ENCODE data around the gene TBC1D12.

Gene TBC1D12

DNA sequence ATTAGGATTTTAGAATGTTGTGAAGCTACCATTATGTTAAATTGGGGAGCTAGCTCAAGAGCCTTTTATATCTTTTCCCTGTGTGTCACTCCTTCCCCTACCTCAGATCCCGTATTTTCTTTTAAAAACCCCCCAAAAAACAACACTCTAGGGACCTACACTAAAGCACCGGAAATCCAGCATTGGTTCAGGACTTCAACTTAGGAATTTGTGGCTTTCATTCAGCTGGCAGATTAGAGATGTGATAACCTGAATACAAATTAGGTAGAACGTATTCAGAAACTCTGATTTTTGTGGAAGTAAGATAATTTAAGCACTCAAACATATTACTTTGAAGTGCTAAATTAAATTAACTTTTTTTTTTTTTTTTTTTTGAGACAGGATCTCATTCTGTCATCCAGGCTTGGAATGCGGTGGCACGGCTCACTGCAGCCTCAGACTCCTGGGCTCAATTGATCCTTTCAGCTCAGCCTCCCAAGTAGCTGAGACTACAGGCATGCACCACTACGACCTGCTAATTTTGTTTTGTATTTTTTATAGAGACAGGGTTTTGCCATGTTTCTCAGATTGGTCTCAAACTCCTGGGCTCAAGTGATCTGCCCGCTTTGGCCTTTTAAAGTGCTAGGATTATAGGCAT, 6.8 kb downstream of the TBC1D12 start:
- no peak for DNase-seq

DNA sequence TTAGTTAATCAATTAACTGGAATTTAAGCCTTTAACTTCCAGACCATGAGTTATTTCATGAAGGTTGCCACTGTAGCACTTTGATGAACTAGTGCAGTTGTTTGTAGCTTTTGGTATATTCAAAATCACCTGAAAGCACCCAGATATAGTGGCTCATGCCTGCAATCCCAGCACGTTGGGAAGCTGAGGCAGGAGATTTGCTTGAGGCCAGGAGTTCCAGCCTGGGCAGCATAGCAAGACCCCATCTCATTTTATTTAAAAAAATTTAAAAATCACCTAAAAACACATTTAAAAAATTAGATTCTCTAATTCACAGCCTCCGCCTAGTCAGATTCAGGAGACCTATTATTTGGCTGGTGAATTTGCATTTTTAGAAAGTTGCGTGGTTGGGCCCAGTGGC, 9.0 kb downstream of the TBC1D12 start:
- no peak for DNase-seq

DNA sequence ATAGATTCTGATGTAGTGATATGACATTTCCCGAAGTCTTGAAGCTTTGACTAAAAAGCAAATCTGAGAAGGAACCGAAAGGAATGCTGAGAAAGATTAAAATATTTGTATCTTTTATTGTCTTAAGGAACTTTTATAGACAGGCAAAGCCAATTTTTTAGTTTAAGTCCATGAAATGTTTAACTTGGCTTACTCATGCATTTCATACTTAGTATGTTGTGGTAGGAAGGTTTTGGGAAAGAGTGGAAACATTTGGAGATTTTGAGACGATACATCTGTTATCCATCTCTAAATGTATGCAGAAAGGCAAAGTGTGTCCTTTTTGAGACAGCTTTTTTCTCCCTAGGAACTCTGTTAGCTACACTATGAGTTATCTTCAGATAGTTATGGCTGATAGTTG, 10.1 kb downstream of the TBC1D12 start:
- no peak for DNase-seq

DNA sequence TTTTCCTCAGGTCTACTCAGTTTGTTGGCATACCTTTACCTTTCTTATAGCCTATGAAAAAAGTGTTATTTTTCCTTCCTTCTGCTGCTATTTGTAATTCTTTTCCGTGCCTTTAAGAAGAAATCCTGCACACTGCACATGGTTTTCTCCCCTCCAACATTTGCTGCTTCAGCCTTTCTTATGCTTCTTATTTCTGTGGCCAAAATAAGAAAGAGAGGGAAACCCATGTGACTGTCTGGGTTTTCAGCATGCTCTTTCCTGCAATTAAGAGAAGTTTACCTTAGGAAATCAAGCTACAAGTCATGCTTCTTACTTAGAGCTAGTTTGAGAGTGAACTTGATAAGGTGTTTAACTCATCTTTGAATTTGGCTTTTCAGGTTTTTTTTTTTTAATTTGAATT, 11.0 kb downstream of the TBC1D12 start:
- DNase-seq: no peak

DNA sequence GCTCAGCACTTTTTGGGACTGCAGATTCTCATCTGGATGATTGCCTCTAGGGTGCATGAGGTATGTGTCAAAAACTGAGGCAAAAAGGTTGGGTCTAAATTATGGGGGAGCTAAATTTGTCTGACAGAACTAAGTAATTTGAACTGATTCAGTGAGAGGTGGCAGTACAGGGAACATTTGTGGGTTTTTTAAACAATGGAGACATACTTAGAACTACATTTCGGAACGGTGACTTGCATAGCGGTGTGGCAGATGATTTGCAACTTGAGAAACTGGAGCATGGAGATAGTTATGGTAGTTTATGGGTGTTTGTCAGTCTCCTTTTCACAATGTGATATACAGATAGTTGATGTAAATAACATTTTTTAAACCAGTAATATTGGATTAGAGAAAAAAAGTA, 14.6 kb downstream of the TBC1D12 start:
- DNase-seq: no peak

DNA sequence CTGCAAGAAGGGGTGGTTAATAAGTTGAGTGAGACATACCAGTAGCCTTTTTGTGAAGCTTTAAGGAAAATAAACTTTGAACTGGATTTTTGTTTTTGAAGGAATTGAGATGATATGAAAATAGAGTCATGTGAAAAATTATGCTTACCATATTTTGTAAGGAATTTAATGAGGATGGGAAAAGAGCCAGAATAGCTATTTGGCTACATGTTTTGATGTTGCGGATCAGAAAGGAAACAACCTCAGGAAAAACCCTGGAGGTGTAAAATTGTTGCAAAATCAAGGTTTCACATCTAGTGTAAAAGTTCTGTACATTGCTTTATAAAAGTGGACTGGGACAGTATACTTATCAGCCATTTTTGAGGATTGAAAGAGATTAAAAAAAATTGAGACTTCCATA, 15.0 kb downstream of the TBC1D12 start:
- DNase-seq: no peak

DNA sequence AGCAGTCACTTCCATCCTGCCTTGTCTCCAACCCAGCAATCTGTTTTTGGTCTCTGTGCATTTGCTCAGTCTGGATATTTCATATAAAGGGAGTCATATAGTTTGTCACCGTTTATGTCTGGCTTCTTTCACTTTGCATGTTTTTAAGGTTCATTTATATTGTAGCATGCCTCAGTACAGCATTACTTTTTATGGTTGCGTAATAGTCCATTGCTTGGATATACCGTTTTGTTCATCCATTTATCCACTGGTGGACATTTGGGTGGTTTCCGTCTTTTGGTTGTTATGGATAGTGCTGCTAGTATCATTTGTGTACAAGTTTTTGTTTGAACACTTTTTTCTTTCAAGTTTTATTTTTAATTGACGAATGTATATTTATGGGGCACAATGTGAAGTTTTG, 18.2 kb downstream of the TBC1D12 start:
- no peak for DNase-seq

DNA sequence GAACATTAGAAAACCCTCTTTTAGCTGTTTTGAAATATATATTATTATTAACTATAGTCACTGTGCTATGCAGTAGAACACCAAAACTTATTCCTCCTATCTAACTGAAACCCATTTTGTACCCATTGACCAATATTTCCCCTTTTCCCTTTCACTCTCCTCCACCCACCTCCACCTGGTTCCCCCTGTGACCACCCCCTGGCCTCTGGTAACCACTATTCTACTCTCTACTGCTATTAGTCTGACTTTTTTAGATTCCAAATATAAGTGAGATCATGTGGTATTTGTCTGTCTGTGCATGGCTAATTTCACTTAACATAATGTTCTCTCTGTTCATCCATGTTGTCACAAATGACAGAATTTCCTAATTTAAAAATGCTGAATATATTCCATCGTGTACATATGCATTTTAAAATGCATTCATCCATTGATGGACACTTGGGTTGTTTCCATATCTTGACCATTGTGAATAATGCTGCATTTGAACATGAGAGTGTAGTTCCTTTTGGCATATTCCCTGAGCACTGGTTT, 18.7 kb downstream of the TBC1D12 start:
- no peak for DNase-seq

DNA sequence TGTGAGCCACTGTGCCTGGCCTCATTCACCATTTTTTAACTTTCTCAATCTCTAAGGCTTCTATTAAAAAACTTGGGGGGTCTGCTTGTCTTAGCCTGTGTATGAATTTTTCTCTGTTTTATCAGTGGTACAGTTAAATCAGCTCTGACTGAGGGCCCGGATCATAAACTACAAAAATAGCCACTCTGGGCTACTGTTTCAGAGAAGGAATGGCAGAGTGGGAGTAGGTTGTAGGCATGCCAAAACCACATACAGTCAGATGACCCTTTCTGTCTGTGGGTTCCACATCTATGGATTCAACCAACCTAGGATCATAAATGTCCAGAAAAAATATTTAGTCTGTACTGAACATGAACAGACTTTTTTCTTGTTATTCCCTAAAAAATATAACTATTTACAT, 21.3 kb downstream of the TBC1D12 start:
- DNase-seq: no peak

DNA sequence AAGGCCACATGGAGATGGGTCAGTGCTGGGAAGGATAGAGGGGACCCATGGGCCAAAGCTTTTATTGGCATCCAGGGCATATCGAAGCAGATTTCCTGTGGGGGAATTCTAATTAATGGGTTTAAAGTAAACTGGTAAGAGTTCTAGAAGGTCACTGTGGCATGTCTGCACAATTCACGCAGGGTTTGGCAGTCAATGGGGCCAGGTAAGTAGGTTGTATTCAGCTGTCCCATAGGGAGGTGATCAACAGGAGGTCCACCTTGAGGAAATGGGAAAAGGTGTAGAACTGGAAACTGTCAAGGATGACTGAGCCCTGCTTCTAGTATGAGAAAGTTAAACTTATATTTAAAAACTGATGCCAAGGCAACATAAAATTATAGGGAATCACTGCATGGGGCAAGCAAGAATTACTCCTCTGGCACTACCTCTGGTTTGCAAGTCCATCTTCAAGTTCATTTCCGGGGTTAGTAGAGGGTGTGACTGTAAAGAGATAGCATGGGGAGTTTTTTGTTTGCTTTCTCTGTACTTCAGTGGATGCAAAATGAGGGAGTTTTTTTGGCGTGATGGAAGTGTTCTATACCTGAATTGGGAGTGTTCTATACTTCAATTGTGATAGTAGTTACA, 22.5 kb downstream of the TBC1D12 start:
- DNase-seq: no peak

DNA sequence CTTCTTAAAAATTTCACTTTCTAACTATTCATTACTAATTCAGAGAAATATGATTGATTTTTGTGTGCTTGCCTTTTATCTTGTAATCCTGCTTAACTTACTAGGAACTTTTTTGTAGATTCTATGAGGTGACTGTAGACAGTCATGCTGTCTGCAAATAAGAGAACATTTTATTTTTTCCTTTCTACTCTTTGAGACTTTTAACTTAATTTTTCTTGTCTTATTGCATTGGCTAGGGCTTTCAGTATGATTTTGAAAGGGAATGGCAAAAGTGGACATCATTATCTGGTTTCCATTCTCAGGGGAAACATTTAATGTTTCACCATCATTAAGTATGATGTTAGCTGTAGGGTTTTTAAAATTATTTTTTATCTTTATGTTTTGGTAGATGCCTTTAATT, 23.6 kb downstream of the TBC1D12 start:
- DNase-seq: no peak

DNA sequence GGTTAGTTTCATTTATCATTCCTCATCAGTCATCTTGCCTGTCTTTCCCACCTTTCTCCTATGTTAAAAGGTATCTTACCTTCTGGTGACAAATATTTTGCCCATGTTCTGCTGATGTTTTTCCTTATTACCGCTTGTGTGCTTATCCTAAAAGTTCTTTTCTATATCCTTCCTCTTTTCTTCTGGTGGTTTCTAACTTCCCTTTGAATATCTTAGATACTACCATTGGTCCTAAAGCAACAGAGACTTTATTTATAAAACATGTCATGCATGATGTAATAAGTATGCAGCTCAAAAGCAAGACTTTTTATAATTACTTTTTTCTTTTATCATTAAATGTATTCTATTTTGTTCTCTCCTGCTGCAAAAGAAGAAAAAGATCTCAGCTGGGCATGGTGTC, 24.8 kb downstream of the TBC1D12 start:
- DNase-seq: no peak

DNA sequence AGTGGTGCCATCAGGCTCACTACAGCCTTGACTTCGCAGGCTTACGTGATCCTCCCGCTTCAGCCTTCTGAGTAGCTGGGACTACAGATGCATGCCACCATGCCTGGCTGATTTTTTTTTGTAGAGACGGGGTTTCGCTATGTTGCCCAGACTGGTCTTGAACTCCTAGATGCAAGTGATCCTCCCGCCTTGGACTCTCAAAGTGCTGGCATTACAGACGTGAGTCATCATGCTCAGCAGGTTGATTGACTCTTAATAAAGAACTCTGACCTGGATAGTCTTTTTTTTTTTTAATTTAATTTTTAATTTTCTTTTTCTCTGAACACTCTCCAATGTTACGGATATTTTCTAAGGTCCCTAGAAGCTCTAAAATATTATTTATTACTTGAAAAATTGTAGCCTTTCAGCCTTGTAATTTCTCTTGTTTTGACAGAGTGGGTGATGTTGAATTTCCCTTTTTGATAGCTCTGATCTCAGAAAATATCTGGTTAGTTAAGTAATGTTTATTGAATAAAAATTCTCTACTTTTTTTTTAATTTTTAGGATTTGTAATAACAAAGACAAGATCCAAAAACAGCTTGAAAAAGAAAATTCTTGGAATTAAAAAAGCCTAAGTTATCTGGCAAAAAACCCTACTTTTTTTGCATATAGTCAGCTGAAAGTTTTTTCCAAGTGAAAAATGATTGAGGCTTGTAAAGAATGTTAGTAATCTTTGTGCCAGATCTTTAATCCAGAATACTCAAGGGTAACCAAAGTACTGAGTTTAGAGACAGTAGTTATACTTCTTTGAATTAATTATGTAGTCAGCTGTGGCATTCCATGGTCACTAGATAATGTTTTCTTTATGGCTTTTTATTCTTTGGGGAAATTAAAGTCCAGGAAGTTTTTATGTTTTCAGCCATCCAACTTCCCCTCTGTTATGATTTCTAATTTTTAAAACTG, 26.7 kb downstream of the TBC1D12 start:
- no peak for DNase-seq

DNA sequence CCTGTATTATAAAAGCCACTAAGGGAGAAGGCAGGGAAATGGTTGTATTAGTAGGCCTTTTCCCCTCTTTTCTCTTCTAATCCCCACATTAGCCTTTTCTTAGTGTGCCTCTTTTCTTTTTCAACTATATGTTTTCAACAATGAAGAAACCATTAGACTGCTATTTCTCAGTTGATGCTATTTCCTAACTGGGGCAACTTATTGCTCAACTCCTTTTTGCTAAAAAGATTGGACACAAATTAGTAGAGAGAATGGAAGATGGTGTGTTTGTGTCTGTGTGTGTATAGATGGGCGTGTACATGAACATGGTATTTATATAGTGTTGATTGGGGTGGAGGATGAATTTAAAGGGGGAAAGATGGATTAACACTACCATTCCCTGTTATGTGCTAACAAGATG, 28.4 kb downstream of the TBC1D12 start:
- no peak for DNase-seq

DNA sequence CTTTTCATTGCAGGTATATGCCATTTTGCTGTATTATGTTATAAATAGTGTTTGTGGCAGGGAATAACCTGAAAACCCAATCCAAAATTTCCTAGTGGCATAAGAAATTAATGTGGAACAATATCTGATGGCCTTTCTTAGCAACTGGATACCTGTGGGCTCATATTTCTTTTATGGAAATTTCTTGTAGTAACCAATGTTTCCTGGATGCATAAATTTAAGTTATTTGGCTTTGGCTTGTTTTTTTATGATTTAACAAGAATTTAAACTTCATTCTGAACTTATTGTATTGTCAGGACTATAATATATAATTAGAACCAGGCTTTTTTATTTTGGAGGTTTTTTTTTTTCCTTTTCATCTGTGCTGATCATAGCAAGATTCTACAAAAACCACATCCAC, 30.1 kb downstream of the TBC1D12 start:
- no peak for DNase-seq

DNA sequence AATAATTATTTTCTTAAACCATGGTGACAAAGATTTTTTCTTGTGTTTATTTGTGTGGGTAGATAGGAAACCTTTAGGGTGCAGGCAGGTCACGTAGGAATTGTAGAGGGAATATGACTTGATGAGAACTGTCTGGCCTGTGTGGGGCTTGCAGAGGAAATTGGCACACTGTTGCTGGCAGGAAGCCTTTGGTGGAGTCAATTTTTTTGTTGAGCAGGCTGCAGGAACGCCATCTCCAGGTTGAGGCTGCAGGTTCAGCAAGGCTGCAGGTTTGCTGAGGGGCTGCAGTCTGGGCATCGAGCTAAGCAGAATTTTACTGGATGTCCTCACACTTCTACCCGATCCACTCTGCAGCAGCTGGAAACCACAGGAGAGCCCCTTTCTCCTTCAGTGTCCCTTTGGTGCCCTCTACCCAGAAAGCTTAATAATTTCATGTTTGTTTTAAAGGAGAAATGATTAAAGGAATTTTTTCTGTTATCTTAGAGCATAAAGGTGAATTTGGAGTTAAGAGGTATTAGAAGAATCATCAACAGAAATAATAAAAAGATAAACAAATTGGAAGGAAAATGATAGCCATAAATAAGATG, 37.0 kb downstream of the TBC1D12 start:
- DNase-seq: no peak

DNA sequence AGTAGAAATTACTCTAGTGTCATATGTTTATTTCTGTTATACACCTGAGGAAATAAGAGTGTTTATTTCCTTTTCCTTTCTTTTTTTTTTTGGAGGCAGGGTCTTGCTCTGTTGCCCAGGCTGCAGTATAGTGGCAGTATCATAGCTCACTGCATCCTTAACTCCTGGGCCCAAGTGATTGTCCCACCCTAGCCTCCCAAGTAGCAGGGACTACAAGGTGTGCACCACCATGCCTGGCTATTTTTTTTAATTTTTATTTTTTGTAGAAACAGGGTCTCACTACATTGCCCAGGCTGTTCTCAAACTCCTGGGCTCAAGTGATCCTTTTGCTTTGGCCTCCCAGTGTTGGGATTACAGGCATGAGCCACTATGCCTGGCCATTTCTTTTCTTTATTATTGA, 37.8 kb downstream of the TBC1D12 start:
- DNase-seq: no peak

DNA sequence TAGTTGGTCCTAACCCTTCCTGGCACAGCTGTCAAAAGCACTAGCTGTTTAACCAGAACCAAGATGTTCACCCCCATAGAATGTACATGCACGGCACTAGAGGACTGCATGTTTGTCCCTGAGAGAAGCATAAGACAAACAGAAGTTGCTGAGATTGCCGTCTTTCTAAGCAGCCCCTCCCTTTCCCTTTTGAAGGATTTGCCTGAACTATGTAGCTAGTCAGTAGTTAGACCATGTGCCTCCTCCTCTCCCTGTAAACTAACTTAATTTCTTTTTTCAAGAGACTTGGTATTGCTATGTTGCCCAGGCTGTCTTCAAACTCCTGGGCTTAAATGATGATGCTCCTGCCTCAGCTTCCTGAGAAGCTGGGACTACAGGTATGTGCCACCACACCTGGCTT, 40.7 kb downstream of the TBC1D12 start:
- DNase-seq: no peak

DNA sequence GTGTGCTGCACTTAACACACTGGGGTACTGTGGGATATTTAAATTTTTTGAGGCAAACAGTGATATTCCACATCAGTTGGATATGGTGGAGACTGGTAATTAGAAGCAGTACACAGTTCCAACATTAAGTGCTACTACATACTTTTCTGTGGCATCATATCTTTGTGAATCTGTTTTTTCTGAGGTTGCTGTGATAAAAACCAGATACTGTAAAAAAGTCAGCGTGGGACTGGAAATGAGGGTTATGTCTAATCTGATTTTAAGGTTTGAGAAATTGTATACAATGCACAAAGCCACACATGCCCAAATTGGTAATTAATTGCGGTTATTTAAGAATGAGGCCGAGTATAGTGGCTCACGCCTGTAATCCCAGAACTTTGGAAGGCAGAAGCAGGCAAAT, 41.2 kb downstream of the TBC1D12 start:
- no peak for DNase-seq

DNA sequence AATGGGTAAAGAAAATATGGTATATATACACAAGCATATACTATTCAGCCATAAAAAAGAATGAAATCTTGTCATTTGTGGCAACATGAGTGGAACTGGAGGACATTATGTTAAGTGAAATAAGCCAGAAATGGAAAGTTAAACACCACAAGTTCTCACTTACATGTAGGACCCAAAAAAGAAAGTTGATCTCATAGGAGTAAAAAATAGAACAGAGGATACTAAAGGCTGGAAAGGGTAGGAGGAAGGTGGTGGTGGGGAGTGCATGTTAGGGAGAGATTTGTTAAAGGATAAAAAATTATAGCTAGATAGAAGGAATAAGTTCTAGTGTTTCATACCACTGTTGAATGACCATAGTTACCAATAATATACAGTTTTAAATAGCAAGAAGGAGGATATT, 48.4 kb downstream of the TBC1D12 start:
- DNase-seq: no peak

DNA sequence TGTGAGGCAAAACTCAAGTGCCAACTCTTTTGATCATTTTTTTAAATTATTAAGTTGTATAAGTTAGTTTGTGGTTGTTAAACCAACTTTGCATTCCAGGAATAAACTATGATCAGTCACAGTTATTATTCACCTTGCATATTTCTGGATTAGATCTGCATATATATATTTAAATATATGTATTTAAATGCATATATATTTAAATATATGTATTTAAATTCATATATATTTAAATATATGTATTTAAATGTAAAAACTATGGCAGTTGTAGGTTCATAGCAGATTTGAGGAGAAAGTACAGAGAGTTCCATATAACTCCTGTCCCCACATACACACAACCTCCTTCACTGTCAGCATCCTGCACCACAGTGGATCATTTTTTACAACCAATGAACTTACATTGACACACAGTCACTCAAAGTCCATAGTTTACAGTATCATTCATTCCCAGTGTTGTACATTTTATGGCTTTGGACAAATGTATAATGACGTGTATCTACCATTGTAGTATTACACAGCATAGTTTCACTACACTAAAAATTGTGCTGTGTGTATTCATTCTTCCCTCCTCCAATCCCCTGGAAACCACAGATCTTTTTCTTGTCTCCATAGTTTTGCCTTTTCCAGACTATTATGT, 49.7 kb downstream of the TBC1D12 start:
- no peak for DNase-seq

DNA sequence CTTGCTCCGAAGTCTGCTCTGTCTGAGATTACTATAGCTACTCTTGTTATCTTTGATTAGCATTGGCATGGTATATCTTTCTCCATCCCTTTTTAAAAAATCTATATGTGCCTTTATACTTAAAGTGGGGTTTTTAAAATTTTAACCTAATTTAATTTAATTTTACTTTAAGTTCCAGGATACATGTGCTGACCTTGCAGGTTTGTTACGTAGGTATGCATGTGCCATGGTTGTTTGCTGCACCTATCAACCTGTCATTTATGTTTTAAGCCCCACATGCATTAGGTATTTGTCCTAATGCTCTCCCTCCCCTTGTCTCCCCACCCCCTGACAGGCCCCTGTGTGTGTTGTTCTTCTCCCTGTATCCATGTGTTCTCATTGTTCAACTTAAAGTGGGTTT, 54.6 kb downstream of the TBC1D12 start:
- DNase-seq: no peak

DNA sequence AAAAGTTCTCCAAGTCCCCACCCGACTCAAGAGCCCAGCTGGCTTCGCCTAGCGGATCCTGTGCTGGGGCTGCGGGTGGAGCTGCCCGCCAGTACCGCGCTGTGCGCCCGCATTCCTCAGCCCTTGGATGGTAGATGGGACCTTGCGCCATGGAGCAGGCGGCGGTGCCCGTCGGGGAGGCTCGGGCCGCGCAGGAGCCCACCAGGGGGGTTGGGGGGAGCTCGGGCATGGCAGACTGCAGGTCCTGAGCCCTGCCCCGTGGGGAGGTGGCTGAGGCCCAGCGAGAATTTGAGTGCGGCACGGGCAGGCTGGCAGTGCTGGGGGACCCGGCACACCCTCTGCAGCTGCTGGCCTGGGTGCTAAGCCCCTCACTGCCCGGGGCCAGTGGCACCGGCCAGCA, 57.0 kb downstream of the TBC1D12 start:
- DNase-seq: no peak
